K562 (cell line): ENCODE measurements around the gene TTBK1. TPM values are rescaled to one million over a fixed set of nuclear protein-coding genes. Genes with fewer than 3 reads are reported as not detected.

Source experiments
- ATAC-seq: fragments of 200-7000 bp; cut with Tn5 transposase; 3 replicates; pipeline ENCODE4 v1.9.1; 2020; ENCODE audit warnings: moderate library complexity
- BruUV-seq: library from RNA; stranded (reverse); fragments of 400-500 nt; replicated peaks from 2 replicates; lab custom pipeline; 2021; lab: Mats Ljungman, UMichigan
- CTCF ChIA-PET: fragments of 300-600 bp; formaldehyde crosslinking; extraction: SDS; loops from one replicate; lab custom pipeline; 2021; ENCODE audit warnings: low intra/inter-chr PET ratio; lab: Yijun Ruan, JAX
- POLR2A ChIA-PET: fragments of 300-600, 350-650 bp; sonication (Branson Sonifier 250); formaldehyde crosslinking; extraction: SDS; loops from one replicate; lab custom pipeline; 2021; ENCODE audit warnings: antibody characterized with exemption, inconsistent platforms; lab: Yijun Ruan, JAX
- DNase-seq, 4 experiments: peaks; one replicate each; pipeline versions ENCODE4 v3.0.0 to v3.0.0-alpha.2; 2011 to 2018; ENCODE audit warnings: low spot score in 3 of 4, mixed read lengths in 3 of 4; ENCODE audit errors: extremely low read depth in 1 of 4
- FAIRE-seq: peaks from 2 replicates; lab custom pipeline; 2011; peaks lifted over from hg19 to GRCh38; lab: Jason Lieb, UNC
- H2AFZ ChIP-seq: 2 replicates; pipeline ENCODE4 v1.6.0; 2011; ENCODE audit warnings: low read depth, low read length, control low read depth, inconsistent platforms
- H3K27ac ChIP-seq: fragments of 200-600 bp; 3 replicates; pipeline ENCODE4 v1.8.0; 2011; ENCODE audit warnings: low read depth, mild to moderate bottlenecking, control low read depth, inconsistent platforms, low read length, moderate library complexity, mixed read lengths; ENCODE audit errors: extremely low read depth
- H3K27me3 ChIP-seq, 2 experiments: fragments of 300-600 bp in 1 of 2; 2 replicates in 1 of 2; 3 replicates in 1 of 2; pipeline versions ENCODE4 v1.6.0 to v1.8.0; 2011; ENCODE audit warnings: inconsistent platforms in 2 of 2, low read length in 2 of 2, mild to moderate bottlenecking in 1 of 2, mixed read lengths in 1 of 2, moderate library complexity in 1 of 2; ENCODE audit not compliant: control insufficient read depth in 2 of 2, insufficient read depth in 2 of 2
- H3K36me3 ChIP-seq: fragments of 300-600 bp; 3 replicates; pipeline ENCODE4 v1.8.0; 2011; ENCODE audit warnings: mild to moderate bottlenecking, low read length, inconsistent platforms; ENCODE audit not compliant: control insufficient read depth, insufficient read depth
- H3K4me1 ChIP-seq, 2 experiments: fragments of 200-600 bp in 1 of 2; replicated peaks in 1 of 2; 2 replicates in 1 of 2; 3 replicates in 1 of 2; pipeline versions ENCODE4 v1.5.1 to v1.8.0; 2011; ENCODE audit warnings: inconsistent platforms in 2 of 2, low read length in 2 of 2, mild to moderate bottlenecking in 1 of 2, mixed read lengths in 1 of 2, moderate library complexity in 1 of 2; ENCODE audit not compliant: control insufficient read depth in 2 of 2, insufficient read depth in 2 of 2
- H3K4me2 ChIP-seq: 2 replicates; pipeline ENCODE4 v1.6.1; 2011; ENCODE audit warnings: low read length, control low read depth, inconsistent platforms, mixed read lengths; ENCODE audit not compliant: insufficient read depth
- H3K4me3 ChIP-seq: fragments of 200-600 bp; sonication (generic), shearing (Covaris generic); 2 replicates; pipeline ENCODE4 v1.5.1; 2016; ENCODE audit warnings: control low read depth, inconsistent platforms
- H3K79me2 ChIP-seq: fragments of 200-600 bp; 3 replicates; pipeline ENCODE4 v1.8.0; 2011; ENCODE audit warnings: low read length, inconsistent platforms; ENCODE audit not compliant: control insufficient read depth, insufficient read depth
- H3K9ac ChIP-seq, 2 experiments: 2 replicates each; pipeline versions ENCODE4 v1.6.0 to v1.6.1; 2011; ENCODE audit warnings: low read depth in 2 of 2, low read length in 2 of 2, control low read depth in 1 of 2, inconsistent platforms in 1 of 2, mild to moderate bottlenecking in 1 of 2, mixed read lengths in 1 of 2; ENCODE audit not compliant: insufficient read depth in 1 of 2
- H3K9me1 ChIP-seq: one replicate; pipeline ENCODE4 v1.6.0; 2011; ENCODE audit warnings: inconsistent platforms, mild to moderate bottlenecking, low read length, moderate library complexity; ENCODE audit not compliant: control insufficient read depth, insufficient read depth
- H3K9me3 ChIP-seq: replicated peaks from 2 replicates; pipeline ENCODE4 v1.5.1; 2011; ENCODE audit warnings: low read depth, low read length, inconsistent platforms; ENCODE audit not compliant: control insufficient read depth, insufficient read depth
- H4K20me1 ChIP-seq: replicated peaks from 2 replicates; pipeline ENCODE4 v1.6.1; 2011; ENCODE audit warnings: low read length, inconsistent platforms, mixed read lengths; ENCODE audit not compliant: control insufficient read depth, insufficient read depth
- BCOR ChIP-seq: fragments of 450-650 bp; IDR thresholded peaks from 2 replicates; pipeline ENCODE4 v1.6.1; 2016
- ESRRB ChIP-seq: fragments of 250-450 bp; sonication (Bioruptor Pico); IDR thresholded peaks from 2 replicates; pipeline ENCODE4 v1.5.0; 2020; ENCODE audit warnings: mild to moderate bottlenecking, moderate library complexity, borderline replicate concordance
- HLTF ChIP-seq: fragments of 450-650 bp; IDR thresholded peaks from 2 replicates; pipeline ENCODE4 v1.6.1; 2016
- KDM1A ChIP-seq, 2 experiments: fragments of 450-650 bp; IDR thresholded peaks; 2 replicates each; pipeline ENCODE4 v1.6.1; 2016; ENCODE audit warnings: mild to moderate bottlenecking in 2 of 2
- MEIS2 ChIP-seq: fragments of 450-650 bp; IDR thresholded peaks from 2 replicates; pipeline ENCODE4 v1.6.1; 2014; ENCODE audit warnings: mild to moderate bottlenecking; ENCODE audit not compliant: partially characterized antibody
- NCOA6 ChIP-seq: fragments of 450-650 bp; IDR thresholded peaks from 2 replicates; pipeline ENCODE4 v1.6.1; 2017; ENCODE audit warnings: mild to moderate bottlenecking
- NR2C1 ChIP-seq, 2 experiments: fragments of 450-650 bp; IDR thresholded peaks; 2 replicates each; pipeline ENCODE4 v1.6.1; 2017; ENCODE audit warnings: mild to moderate bottlenecking in 2 of 2, antibody characterized with exemption in 1 of 2, inconsistent platforms in 1 of 2, missing compliant biosample characterization in 1 of 2, missing genetic modification characterization in 1 of 2
- POLR2A ChIP-seq: fragments of 450-650 bp; conservative IDR thresholded peaks from 2 replicates; pipeline ENCODE4 v1.6.1; 2016
- RAD51 ChIP-seq: fragments of 450-650 bp; IDR thresholded peaks from 2 replicates; pipeline ENCODE4 v1.7.1; 2016; ENCODE audit warnings: low read depth, mild to moderate bottlenecking, borderline replicate concordance
- RBM25 ChIP-seq: fragments of 200-400 bp; formaldehyde crosslinking; IDR thresholded peaks from 2 replicates; pipeline ENCODE4 v1.6.1; 2018; ENCODE audit warnings: low read length, low read depth, moderate library complexity; ENCODE audit not compliant: severe bottlenecking
- RBM34 ChIP-seq: fragments of 200-400 bp; formaldehyde crosslinking; IDR thresholded peaks from 2 replicates; pipeline ENCODE4 v1.6.1; 2018; ENCODE audit warnings: low read length, borderline replicate concordance; ENCODE audit not compliant: insufficient read depth
- SMAD1 ChIP-seq: fragments of 150-350 bp; IDR thresholded peaks from 2 replicates; pipeline ENCODE4 v1.6.1; 2014; ENCODE audit warnings: low read length, low read depth; ENCODE audit not compliant: partially characterized antibody
- SP2 ChIP-seq: IDR thresholded peaks from 2 replicates; pipeline ENCODE4 v1.6.1; 2011; ENCODE audit warnings: mild to moderate bottlenecking, low read depth, low read length, moderate library complexity; ENCODE audit not compliant: poor library complexity, severe bottlenecking; ENCODE audit errors: extremely low read depth
- STAG1 ChIP-seq: sonication (generic); formaldehyde crosslinking; IDR thresholded peaks from 2 replicates; pipeline ENCODE4 v1.5.0; 2020; ENCODE audit warnings: missing genetic modification reagents, borderline replicate concordance
- ZC3H4 ChIP-seq: sonication (generic); formaldehyde crosslinking; IDR thresholded peaks from 2 replicates; pipeline ENCODE4 v1.9.0; 2021; ENCODE audit warnings: missing genetic modification reagents, borderline replicate concordance
- ZNF217 ChIP-seq: sonication (generic); formaldehyde crosslinking; IDR thresholded peaks from 2 replicates; pipeline ENCODE4 v1.8.0; 2022; ENCODE audit warnings: mild to moderate bottlenecking, missing genetic modification reagents
- ZNF444 ChIP-seq: fragments of 250-450 bp; sonication (Bioruptor Pico); IDR thresholded peaks from 2 replicates; pipeline ENCODE4 v1.4.0; 2020; ENCODE audit warnings: mild to moderate bottlenecking, moderate library complexity
- WGBS: fragments of 100-300 bp; shearing (Covaris generic); methylation state at CpG from one replicate; pipeline ENCODE4 v1.1.6; 2016; ENCODE audit warnings: low coverage, mixed read lengths; ENCODE audit not compliant: insufficient coverage; ENCODE audit errors: missing lambda C conversion rate; 5-methylcytosine and 5-hydroxymethylcytosine counted together
- in situ Hi-C: fragments of 300-500 bp; cut with MboI; formaldehyde crosslinking; loops from 4 replicates; pipeline ENCODE4 v1.15.0; 2018; ENCODE audit warnings: inconsistent platforms, mixed read lengths
- intact Hi-C: fragments of 100-400 bp; cut with micrococcal nuclease; formaldehyde crosslinking; loops from 2 replicates; pipeline ENCODE4 v1.14.2; 2022
- polyA plus RNA-seq, 8 experiments: library from polyadenylated mRNA; depleted of rRNA in 4 of 8; stranded (reverse) in 5 of 8; unstranded in 3 of 8; fragments of >200 nt; fragmentation: Nextera tagmentation in 2 of 8; fragmentation: Illumina TruSeq in 1 of 8; extraction: Ambion mirVana in 2 of 8; extraction: Trizol in 1 of 8; gene quantifications; 2 replicates each; pipeline versions ENCODE4 v1.2.1 to v1.2.3, GENCODE V29; 2011 to 2014; ENCODE audit warnings: inconsistent platforms in 1 of 8, missing spikeins in 1 of 8
- total RNA-seq, 7 experiments: library from RNA; depleted of rRNA in 6 of 7; stranded (reverse); fragments of >200 nt in 6 of 7; fragmentation: Illumina TruSeq in 2 of 7; extraction: Trizol in 2 of 7; gene quantifications; 2 replicates each; pipeline versions ENCODE4 v1.2.1 to v1.2.3, GENCODE V29; 2011 to 2021; ENCODE audit warnings: low replicate concordance in 1 of 7

Gene TTBK1
- total and polyA plus RNA-seq, 9 of the 15 experiments (the other 6 are each of a cell fraction or from before 2014, with no cell fraction given), result not detected

- Histone ChIP-seq H3K9me1 (no peaks in the 10 kb centered on the region), H2AFZ (no peak overlapping the region), H3K27ac (no peak overlapping the region), H3K36me3 (no peaks in the 10 kb centered on the region), H3K4me2 (no peak overlapping the region), H3K4me1 (peaks cover 0 to 15% of the 10 kb centered on the region in 2 experiments; a peak in 2 of 5 replicates), H3K27me3 (peaks cover 49 to 77% of the 10 kb centered on the region in 2 experiments), H3K79me2 (no peaks in the 10 kb centered on the region), H3K9me3 (no peaks in the 10 kb centered on the region), H4K20me1 (peaks cover 21% of the 10 kb centered on the region), H3K9ac (0 out of 4 replicates have a peak overlapping the region, but pooled peaks of 1 of the 2 experiments have one; percentile 15), H3K4me3 (no peak overlapping the region)
- POLR2A ChIA-PET, result interaction anchor here (0.6 to 0.7 kb wide), 2 partner anchors 11 to 138 kb away, joined by 3 read pairs; no protein-coding TSS in a partner anchor
- intact Hi-C loops, result no loop called here
- CTCF ChIA-PET, result no interaction called here
- DNase-seq (no peak), ATAC-seq (no peak), FAIRE-seq (no peak)
- no TSS peak for BruUV-seq
- in situ Hi-C loops, result no loop called here
- TF ChIP-seq RBM34, result no peak
- TF ChIP-seq MEIS2, result no peak
- no peak for TF ChIP-seq ZC3H4
- no peak for TF ChIP-seq SP2
- TF ChIP-seq STAG1 (CRISPR knock-in tag), result 0 out of 2 replicates have a peak, but pooled peaks have one; percentile 2
- TF ChIP-seq POLR2A, result no peak
- TF ChIP-seq BCOR, result peak; percentile 68
- no peak for TF ChIP-seq NR2C1 (IDR thresholded peaks at IDR 0.05)
- no peak for TF ChIP-seq NR2C1 (tag; IDR thresholded peaks at IDR 0.05)
- TF ChIP-seq NCOA6, result no peak
- TF ChIP-seq SMAD1, result no peak
- no peak for TF ChIP-seq HLTF
- TF ChIP-seq ESRRB (CRISPR knock-in tag), result no peak
- peak; percentile 85 for TF ChIP-seq RBM25
- no peak for TF ChIP-seq RAD51
- 0 out of 4 replicates have a peak, but pooled peaks of 1 of the 2 experiments have one; percentile 42 for TF ChIP-seq KDM1A (IDR thresholded peaks at IDR 0.05)
- no peak for TF ChIP-seq ZNF217 (CRISPR knock-in tag)
- no peak for TF ChIP-seq ZNF444 (CRISPR knock-in tag)
- WGBS, result 4% methylated on average over 9 of the region's 9 CpGs
Measured at GRCh38 chr6:43256670-43257366, 13.5 kb downstream of the TTBK1 start.
